ENCODE results near the gene IQCH.

DNA sequence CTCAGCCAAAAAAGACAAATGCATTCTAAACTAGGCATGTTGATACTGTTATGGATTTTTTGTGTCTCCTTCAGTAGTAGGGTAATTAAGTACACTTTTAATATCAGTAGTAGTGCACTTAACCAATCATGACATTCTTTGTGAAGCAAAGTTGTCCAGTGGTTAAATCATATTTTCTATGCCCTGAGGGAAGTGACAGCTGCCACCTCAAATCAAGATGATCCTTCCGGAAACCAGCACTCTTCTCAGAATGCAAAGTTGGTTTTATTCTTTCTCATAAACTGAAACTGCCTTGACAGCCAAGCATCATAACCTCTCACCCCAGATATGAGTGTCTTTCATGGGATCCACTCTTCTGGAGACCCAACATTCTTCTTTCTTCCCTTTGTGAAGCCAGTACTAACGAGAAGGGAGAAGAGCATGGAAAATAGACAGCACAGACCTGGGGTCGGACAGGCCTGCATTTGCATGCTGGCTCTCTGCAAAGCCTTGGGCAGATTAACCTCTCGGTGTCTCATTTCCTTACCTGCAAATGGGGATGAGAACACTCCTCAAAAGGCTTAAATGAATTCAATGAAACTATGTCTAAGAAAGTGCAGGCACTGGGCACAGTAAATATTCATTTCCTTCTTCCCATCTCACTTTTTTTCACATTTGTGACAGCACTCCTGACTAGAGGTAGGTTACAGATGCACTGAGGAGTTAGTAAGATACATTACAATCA lies 13.3 kb upstream of the IQCH start:
- no peak for TF ChIP-seq ZNF263 (CRISPR knock-in tag; IDR thresholded peaks at IDR 0.05; ENCODE audit: low read depth)
- no peak for TF ChIP-seq ZBTB21 (CRISPR knock-in tag; IDR thresholded peaks at IDR 0.05; ENCODE audit: borderline replicate concordance)
- TF ChIP-seq, protein P1, sequence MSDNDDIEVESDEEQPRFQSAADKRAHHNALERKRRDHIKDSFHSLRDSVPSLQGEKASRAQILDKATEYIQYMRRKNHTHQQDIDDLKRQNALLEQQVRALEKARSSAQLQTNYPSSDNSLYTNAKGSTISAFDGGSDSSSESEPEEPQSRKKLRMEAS (CRISPR knock-in tag; IDR thresholded peaks at IDR 0.05) = no peak
- TF ChIP-seq, protein P2, sequence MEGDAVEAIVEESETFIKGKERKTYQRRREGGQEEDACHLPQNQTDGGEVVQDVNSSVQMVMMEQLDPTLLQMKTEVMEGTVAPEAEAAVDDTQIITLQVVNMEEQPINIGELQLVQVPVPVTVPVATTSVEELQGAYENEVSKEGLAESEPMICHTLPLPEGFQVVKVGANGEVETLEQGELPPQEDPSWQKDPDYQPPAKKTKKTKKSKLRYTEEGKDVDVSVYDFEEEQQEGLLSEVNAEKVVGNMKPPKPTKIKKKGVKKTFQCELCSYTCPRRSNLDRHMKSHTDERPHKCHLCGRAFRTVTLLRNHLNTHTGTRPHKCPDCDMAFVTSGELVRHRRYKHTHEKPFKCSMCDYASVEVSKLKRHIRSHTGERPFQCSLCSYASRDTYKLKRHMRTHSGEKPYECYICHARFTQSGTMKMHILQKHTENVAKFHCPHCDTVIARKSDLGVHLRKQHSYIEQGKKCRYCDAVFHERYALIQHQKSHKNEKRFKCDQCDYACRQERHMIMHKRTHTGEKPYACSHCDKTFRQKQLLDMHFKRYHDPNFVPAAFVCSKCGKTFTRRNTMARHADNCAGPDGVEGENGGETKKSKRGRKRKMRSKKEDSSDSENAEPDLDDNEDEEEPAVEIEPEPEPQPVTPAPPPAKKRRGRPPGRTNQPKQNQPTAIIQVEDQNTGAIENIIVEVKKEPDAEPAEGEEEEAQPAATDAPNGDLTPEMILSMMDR (IDR thresholded peaks at IDR 0.05) = no peak
- TF ChIP-seq, protein P3, sequence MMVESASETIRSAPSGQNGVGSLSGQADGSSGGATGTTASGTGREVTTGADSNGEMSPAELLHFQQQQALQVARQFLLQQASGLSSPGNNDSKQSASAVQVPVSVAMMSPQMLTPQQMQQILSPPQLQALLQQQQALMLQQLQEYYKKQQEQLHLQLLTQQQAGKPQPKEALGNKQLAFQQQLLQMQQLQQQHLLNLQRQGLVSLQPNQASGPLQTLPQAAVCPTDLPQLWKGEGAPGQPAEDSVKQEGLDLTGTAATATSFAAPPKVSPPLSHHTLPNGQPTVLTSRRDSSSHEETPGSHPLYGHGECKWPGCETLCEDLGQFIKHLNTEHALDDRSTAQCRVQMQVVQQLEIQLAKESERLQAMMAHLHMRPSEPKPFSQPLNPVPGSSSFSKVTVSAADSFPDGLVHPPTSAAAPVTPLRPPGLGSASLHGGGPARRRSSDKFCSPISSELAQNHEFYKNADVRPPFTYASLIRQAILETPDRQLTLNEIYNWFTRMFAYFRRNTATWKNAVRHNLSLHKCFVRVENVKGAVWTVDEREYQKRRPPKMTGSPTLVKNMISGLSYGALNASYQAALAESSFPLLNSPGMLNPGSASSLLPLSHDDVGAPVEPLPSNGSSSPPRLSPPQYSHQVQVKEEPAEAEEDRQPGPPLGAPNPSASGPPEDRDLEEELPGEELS (CRISPR knock-in tag; IDR thresholded peaks at IDR 0.05) = no peak
- TF ChIP-seq, protein P4, sequence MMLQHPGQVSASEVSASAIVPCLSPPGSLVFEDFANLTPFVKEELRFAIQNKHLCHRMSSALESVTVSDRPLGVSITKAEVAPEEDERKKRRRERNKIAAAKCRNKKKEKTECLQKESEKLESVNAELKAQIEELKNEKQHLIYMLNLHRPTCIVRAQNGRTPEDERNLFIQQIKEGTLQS (CRISPR knock-in tag; conservative IDR thresholded peaks at IDR 0.05) = no peak
